GM18505 (cell line): ENCODE results near the gene PPIP5K1.

Experiments used
- ATAC-seq: cut with Tn5 transposase; IDR thresholded peaks from one replicate; pipeline ENCODE4 v1.9.1; 2021; ENCODE audit not compliant: unreplicated experiment
- POLR2A ChIP-seq: IDR thresholded peaks from 4 replicates; pipeline ENCODE4 v1.6.1; 2011; ENCODE audit warnings: borderline replicate concordance; ENCODE audit not compliant: insufficient read depth, insufficient read length; ENCODE audit errors: extremely low read depth

The PPIP5K1 gene

DNA sequence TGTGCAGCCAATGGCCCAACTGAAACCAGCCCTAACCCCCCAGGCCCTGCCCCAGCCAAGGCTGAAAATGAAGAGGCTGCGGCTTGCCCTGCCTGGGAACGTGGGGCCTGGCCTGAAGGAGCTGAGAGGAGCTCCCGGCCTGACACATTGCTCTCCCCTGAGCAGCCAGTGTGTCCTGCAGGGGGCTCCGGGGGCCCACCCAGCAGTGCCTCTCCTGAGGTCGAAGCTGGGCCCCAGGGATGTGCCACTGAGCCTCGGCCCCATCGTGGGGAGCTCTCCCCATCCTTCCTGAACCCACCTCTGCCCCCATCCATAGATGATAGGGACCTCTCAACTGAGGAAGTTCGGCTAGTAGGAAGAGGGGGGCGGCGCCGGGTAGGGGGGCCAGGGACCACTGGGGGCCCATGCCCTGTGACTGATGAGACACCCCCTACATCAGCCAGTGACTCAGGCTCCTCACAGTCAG is 61.4 kb downstream of the PPIP5K1 start:
- TF ChIP-seq POLR2A = no peak
- no peak for ATAC-seq

DNA sequence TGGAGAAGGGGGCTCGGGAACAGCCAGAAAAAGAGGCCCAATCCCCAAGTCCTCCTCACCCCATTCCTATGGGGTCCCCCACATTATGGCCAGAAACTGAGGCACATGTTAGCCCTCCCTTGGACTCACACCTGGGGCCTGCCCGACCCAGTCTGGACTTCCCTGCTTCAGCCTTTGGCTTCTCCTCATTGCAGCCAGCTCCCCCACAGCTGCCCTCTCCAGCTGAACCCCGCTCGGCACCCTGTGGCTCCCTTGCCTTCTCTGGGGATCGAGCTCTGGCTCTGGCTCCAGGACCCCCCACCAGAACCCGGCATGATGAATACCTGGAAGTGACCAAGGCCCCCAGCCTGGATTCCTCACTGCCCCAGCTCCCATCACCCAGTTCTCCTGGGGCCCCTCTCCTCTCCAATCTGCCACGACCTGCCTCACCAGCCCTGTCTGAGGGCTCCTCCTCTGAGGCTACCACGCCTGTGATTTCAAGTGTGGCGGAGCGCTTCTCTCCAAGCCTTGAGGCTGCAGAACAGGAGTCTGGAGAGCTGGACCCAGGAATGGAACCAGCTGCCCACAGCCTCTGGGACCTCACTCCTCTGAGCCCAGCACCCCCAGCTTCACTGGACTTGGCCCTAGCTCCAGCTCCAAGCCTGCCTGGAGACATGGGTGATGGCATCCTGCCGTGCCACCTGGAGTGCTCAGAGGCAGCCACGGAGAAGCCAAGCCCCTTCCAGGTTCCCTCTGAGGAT is 62.0 kb downstream of the PPIP5K1 start:
- no peak for ATAC-seq
- TF ChIP-seq POLR2A = no peak

GRCh38 chr15:43527016-43527801 is 62.8 kb downstream of the PPIP5K1 start:
- TF ChIP-seq POLR2A = no peak
- ATAC-seq = no peak

DNA sequence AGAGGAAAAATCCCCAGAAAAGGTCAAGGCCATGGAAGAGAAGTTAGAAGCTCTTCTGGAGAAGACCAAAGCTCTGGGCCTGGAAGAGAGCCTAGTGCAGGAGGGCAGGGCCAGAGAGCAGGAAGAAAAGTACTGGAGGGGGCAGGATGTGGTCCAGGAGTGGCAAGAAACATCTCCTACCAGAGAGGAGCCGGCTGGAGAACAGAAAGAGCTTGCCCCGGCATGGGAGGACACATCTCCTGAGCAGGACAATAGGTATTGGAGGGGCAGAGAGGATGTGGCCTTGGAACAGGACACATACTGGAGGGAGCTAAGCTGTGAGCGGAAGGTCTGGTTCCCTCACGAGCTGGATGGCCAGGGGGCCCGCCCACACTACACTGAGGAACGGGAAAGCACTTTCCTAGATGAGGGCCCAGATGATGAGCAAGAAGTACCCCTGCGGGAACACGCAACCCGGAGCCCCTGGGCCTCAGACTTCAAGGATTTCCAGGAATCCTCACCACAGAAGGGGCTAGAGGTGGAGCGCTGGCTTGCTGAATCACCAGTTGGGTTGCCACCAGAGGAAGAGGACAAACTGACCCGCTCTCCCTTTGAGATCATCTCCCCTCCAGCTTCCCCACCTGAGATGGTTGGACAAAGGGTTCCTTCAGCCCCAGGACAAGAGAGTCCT is 63.6 kb downstream of the PPIP5K1 start:
- ATAC-seq = no peak
- no peak for TF ChIP-seq POLR2A

- TF ChIP-seq POLR2A = no peak
- no peak for ATAC-seq
These were observed 64.9 kb downstream of the PPIP5K1 start for GRCh38 chr15:43525131-43525530.

GRCh38 chr15:43524254-43524845 is 65.7 kb downstream of the PPIP5K1 start:
- no peak for ATAC-seq
- TF ChIP-seq POLR2A = no peak

DNA sequence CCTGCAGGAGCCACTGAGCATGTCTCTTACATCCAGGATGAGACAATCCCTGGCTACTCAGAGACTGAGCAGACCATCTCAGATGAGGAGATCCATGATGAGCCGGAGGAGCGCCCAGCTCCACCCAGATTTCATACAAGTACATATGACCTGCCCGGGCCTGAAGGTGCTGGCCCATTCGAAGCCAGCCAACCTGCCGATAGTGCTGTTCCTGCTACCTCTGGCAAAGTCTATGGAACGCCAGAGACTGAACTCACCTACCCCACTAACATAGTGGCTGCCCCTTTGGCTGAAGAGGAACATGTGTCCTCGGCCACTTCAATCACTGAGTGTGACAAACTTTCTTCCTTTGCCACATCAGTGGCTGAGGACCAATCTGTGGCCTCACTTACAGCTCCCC is 66.4 kb downstream of the PPIP5K1 start:
- no peak for TF ChIP-seq POLR2A
- no peak for ATAC-seq

GRCh38 chr15:43522247-43522646 is 67.8 kb downstream of the PPIP5K1 start:
- TF ChIP-seq POLR2A = no peak
- no peak for ATAC-seq

DNA sequence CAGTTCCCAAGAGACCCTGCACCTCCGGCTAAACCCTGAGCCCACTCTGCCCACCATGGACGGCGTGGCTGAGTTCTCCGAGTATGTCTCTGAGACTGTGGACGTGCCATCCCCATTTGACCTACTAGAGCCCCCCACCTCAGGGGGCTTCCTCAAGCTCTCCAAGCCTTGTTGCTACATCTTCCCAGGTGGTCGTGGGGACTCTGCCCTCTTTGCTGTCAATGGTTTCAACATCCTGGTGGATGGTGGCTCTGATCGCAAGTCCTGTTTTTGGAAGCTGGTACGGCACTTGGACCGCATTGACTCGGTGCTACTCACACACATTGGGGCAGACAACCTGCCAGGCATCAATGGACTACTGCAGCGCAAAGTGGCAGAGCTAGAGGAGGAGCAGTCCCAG is 68.6 kb downstream of the PPIP5K1 start:
- TF ChIP-seq POLR2A = no peak
- ATAC-seq = no peak

- no peak for ATAC-seq
- no peak for TF ChIP-seq POLR2A
These were observed 69.9 kb downstream of the PPIP5K1 start for GRCh38 chr15:43520138-43520537.

GRCh38 chr15:43519196-43519595 is 70.8 kb downstream of the PPIP5K1 start:
- TF ChIP-seq POLR2A = no peak

GRCh38 chr15:43518197-43518761 is 71.7 kb downstream of the PPIP5K1 start:
- no peak for TF ChIP-seq POLR2A
- no peak for ATAC-seq

More at GRCh38 chr15:43519196-43519595, 70.8 kb downstream of the PPIP5K1 start:
- no peak for ATAC-seq
